Dendritic cell treated with granulocyte-macrophage colony-stimulating factor and Interleukin-4, amounts not matched to agents 40 ng/mL and 50 ng/mL, for 4 days (primary cell): ENCODE data around the gene VWA1.
"Not testable (repeated sequence)": the region's sequence is repeated elsewhere in the genome, so short reads cannot be mapped to it uniquely, and the experiment has no call there.

Source experiments
- H3K27ac Mint-ChIP-seq: one replicate; pipeline ENCODE4 v1.8.0; 2022; ENCODE audit warnings: mild to moderate bottlenecking, mixed read lengths
- H3K27me3 Mint-ChIP-seq: one replicate; pipeline ENCODE4 v1.8.0; 2022; ENCODE audit warnings: mild to moderate bottlenecking, mixed read lengths
- H3K36me3 Mint-ChIP-seq: one replicate; pipeline ENCODE4 v1.8.0; 2022; ENCODE audit warnings: low read depth, mixed read lengths
- H3K4me1 Mint-ChIP-seq: one replicate; pipeline ENCODE4 v1.8.0; 2022; ENCODE audit warnings: low read depth, mixed read lengths
- H3K4me3 Mint-ChIP-seq: one replicate; pipeline ENCODE4 v1.8.0; 2022; ENCODE audit warnings: mild to moderate bottlenecking, moderate library complexity, mixed read lengths
- H3K9me3 Mint-ChIP-seq: one replicate; pipeline ENCODE4 v1.8.0; 2022; ENCODE audit warnings: mixed read lengths
- intact Hi-C: fragments of 100-400 bp; cut with micrococcal nuclease; formaldehyde crosslinking; loops from one replicate; pipeline ENCODE4 v1.15.0; 2022

Gene VWA1

DNA sequence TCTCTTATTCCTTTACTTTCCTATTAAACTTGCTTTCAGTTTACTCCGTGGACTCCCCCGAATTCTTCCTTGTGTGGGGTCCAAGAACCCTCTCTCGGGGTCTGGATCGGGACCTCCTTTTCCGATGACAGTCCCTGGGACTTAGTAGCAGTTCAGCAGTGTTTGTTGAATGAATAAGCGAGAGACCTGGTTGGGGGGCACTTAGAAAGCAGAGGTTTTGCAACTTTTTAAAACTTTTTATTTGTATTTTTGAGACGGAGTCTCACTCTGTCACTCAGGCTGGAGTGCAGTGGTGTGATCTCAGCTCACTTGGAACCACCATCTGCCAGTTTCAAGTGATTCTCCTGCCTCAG is 12.3 kb upstream of the VWA1 start:
- Mint-ChIP-seq H3K9me3 (no peaks in the 10 kb centered on the region), H3K4me3 (no peak overlapping the region), H3K36me3 (no peaks in the 10 kb centered on the region), H3K4me1 (peaks cover 5% of the 10 kb centered on the region), H3K27ac (no peak overlapping the region), H3K27me3 (peaks cover 66% of the 10 kb centered on the region)
- intact Hi-C loops: no loop called here

DNA sequence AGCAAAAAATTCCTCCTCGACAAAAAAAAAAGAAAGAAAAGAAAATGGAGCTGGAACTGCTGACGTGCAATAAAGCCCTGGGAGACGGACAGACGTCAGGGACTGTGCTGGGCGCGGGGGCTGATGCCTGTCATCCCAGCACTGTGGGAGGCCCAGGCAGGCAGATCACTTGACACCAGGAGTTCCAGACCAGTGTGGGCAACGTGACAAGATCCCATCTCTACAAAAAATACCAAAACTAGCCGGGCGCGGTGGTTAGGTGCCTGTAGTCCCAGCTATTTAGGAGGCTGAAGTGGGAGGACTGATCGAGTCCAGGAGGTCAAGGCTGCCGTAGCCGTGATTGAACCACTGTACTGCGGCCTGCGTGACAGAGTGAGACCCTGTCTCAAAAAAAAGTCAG is 10.8 kb upstream of the VWA1 start:
- Mint-ChIP-seq H3K36me3 (no peaks in the 10 kb centered on the region), H3K4me1 (peaks cover 5% of the 10 kb centered on the region), H3K27ac (no peak overlapping the region), H3K9me3 (no peaks in the 10 kb centered on the region), H3K27me3 (peaks cover 71% of the 10 kb centered on the region), H3K4me3 (no peak overlapping the region)
- intact Hi-C loops: no loop called here

- Mint-ChIP-seq H3K4me3 (no peak overlapping the region), H3K9me3 (no peaks in the 10 kb centered on the region), H3K36me3 (no peaks in the 10 kb centered on the region), H3K27me3 (peaks cover 77% of the 10 kb centered on the region), H3K4me1 (peaks cover 5% of the 10 kb centered on the region), H3K27ac (no peak overlapping the region)
- intact Hi-C loops: no loop called here
Measured at GRCh38 chr1:1425426-1425752, 10.1 kb upstream of the VWA1 start.

- intact Hi-C loops: no loop called here
- Mint-ChIP-seq H3K4me3 (no peak overlapping the region), H3K27me3 (peaks cover 78% of the 10 kb centered on the region), H3K9me3 (no peaks in the 10 kb centered on the region), H3K36me3 (no peaks in the 10 kb centered on the region), H3K27ac (no peak overlapping the region), H3K4me1 (peaks cover under 1% of the 10 kb centered on the region)
Measured at GRCh38 chr1:1425753-1426495, 9.6 kb upstream of the VWA1 start.

DNA sequence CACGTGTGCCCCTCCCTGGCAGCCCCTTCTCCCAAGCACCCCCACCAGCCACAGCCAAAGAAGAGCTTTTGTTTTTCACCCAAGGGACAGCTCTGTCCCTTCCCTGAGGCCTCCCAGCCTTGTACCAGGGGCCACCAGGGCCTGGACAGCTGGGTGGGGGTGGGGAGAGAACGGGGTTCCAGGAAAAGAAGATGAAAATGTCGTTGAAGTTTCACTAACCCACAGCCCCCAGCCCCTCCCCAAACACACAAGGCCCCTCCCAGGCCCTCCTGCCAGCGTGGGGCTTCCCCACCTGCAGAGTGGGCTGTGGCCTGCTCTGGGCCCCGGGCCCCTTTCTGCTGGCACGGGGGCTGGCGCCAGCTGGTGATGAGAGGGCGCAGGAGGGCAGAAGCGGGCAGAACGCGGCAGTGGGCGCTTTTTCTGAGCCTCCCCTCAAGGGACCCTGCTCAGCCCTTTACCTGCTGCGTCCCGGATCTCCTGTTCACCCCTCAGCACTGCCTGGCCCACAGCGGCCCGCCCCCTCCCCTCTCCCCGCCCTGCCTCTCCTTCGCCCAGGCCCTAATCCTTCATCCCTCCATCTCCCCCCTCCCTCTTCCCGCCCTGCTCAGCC is 8.9 kb upstream of the VWA1 start:
- no peaks in the 10 kb centered on the region for H3K9me3 Mint-ChIP-seq
- no peak overlapping the region for H3K27ac Mint-ChIP-seq
- peaks cover 78% of the 10 kb centered on the region for H3K27me3 Mint-ChIP-seq
- intact Hi-C loops: no loop called here
- H3K4me1 Mint-ChIP-seq: no peaks in the 10 kb centered on the region
- H3K4me3 Mint-ChIP-seq: no peak overlapping the region
- H3K36me3 Mint-ChIP-seq: no peaks in the 10 kb centered on the region

GRCh38 chr1:1427106-1427819 is 8.2 kb upstream of the VWA1 start:
- intact Hi-C loops: no loop called here
- no peaks in the 10 kb centered on the region for H3K4me1 Mint-ChIP-seq
- peaks cover 78% of the 10 kb centered on the region for H3K27me3 Mint-ChIP-seq
- H3K9me3 Mint-ChIP-seq: no peaks in the 10 kb centered on the region
- no peaks in the 10 kb centered on the region for H3K36me3 Mint-ChIP-seq
- H3K27ac Mint-ChIP-seq: no peak overlapping the region
- H3K4me3 Mint-ChIP-seq: no peak overlapping the region

GRCh38 chr1:1427820-1428148 is 7.7 kb upstream of the VWA1 start:
- Mint-ChIP-seq H3K4me1 (no peaks in the 10 kb centered on the region), H3K36me3 (no peaks in the 10 kb centered on the region), H3K4me3 (no peak overlapping the region), H3K27ac (no peak overlapping the region), H3K27me3 (peaks cover 78% of the 10 kb centered on the region), H3K9me3 (no peaks in the 10 kb centered on the region)
- intact Hi-C loops: no loop called here

DNA sequence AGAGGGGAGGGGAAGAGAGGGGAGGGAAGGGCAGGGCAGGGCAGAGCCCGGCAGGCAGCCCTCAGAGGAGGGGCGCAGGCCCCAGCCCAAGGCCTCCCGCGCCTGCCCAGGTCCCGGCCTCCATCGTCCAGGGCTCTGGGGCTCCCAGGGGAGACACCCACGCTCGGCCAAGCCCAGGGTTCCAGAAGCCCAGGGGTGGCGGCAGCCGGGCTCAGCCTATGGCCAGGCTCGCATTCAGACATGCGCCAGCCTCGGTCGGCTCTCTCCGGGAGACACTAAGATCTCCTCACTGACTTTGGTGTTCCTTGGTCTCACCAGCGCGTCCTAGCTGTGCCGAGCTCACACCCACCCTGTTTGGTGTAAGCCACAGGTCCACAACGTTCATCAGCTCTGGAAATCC is 7.3 kb upstream of the VWA1 start:
- intact Hi-C loops: no loop called here
- Mint-ChIP-seq H3K27ac (no peak overlapping the region), H3K36me3 (no peaks in the 10 kb centered on the region), H3K4me3 (no peak overlapping the region), H3K9me3 (no peaks in the 10 kb centered on the region), H3K4me1 (no peaks in the 10 kb centered on the region), H3K27me3 (peaks cover 79% of the 10 kb centered on the region)

DNA sequence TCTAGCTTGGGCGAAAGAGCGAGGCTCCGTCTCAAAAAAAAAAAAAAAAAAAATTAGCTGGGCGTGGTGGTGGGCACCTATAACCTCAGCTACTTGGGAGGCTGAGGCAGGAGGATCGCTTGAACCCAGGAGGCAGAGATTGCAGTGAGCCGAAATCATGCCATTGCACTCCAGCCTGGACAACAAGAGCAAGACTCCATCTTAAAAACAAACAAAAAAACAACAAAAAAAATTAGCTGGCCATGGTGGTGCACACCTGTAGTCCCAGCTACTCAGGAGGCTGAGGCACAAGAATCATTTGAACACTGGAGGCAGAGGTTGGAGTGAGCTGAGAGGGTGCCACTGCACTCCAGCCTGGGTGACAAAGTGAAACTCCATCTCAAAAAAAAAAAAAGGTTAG is 6.5 kb upstream of the VWA1 start:
- H3K27ac Mint-ChIP-seq, H3K4me3 Mint-ChIP-seq, H3K9me3 Mint-ChIP-seq, H3K4me1 Mint-ChIP-seq, intact Hi-C loops, H3K36me3 Mint-ChIP-seq: not testable (repeated sequence)
- H3K27me3 Mint-ChIP-seq: peaks cover 87% of the 10 kb centered on the region

DNA sequence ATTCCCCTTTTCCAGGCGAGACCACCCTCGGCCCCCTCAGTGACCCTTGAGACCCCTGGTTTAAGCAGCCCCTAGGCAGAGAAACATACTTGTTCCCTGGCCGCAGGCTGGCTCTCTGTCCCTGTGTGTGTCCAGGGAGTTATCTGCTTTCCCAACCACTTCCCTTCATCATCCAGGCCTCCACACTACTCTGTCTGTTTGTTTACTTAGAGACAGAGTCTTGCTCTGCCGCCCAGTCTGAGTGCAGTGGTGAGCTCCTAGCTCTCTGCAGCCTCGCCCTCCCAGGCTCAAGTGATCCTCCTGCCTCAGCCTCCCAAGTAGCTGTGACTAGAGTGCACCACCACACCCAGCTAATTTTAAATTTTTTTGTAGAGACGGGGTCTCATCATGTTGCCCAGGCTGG is 5.8 kb upstream of the VWA1 start:
- Mint-ChIP-seq H3K4me3 (no peak overlapping the region), H3K36me3 (no peaks in the 10 kb centered on the region), H3K4me1 (peaks cover 14% of the 10 kb centered on the region), H3K27me3 (peaks cover 92% of the 10 kb centered on the region), H3K9me3 (no peaks in the 10 kb centered on the region), H3K27ac (no peak overlapping the region)
- intact Hi-C loops: no loop called here

- Mint-ChIP-seq H3K36me3 (no peaks in the 10 kb centered on the region), H3K4me1 (peaks cover 20% of the 10 kb centered on the region), H3K4me3 (no peak overlapping the region), H3K9me3 (no peaks in the 10 kb centered on the region), H3K27ac (no peak overlapping the region), H3K27me3 (peaks cover 93% of the 10 kb centered on the region)
- intact Hi-C loops: no loop called here
Measured at GRCh38 chr1:1430114-1430982, 5.1 kb upstream of the VWA1 start.

- no peaks in the 10 kb centered on the region for H3K36me3 Mint-ChIP-seq
- no peaks in the 10 kb centered on the region for H3K9me3 Mint-ChIP-seq
- no peak overlapping the region for H3K27ac Mint-ChIP-seq
- peaks cover 23% of the 10 kb centered on the region for H3K4me1 Mint-ChIP-seq
- H3K27me3 Mint-ChIP-seq: peaks cover 88% of the 10 kb centered on the region
- intact Hi-C loops: no loop called here
- H3K4me3 Mint-ChIP-seq: no peak overlapping the region
Measured at GRCh38 chr1:1430992-1431844, 4.3 kb upstream of the VWA1 start.

DNA sequence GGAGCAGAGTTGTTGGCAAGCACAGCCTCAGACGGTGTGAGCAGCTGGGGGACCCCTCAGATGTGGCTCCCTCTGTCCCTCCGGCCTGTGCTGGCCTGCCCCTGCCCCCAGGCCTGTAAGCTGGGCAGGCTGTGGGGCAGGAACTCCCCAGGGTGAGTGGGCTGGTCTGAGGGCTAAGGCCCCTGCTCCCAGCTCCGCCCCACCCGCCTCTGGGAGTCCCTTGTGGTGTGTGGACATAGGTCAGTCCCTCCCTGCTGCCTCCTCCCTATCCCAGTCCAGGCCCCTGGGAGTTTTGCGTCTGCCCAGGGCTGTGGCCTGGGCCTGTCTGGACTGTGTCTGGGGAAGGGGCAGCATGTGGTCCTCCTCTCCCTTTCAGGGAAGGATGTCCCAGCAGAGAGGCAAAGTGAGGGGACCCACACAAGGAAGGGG is 3.6 kb upstream of the VWA1 start:
- intact Hi-C loops: no loop called here
- H3K9me3 Mint-ChIP-seq: no peaks in the 10 kb centered on the region
- no peak overlapping the region for H3K27ac Mint-ChIP-seq
- H3K4me1 Mint-ChIP-seq: peaks cover 27% of the 10 kb centered on the region
- H3K36me3 Mint-ChIP-seq: no peaks in the 10 kb centered on the region
- peaks cover 88% of the 10 kb centered on the region for H3K27me3 Mint-ChIP-seq
- no peak overlapping the region for H3K4me3 Mint-ChIP-seq
